Keratinocyte (primary cell): ENCODE data around the gene RTP2. TPM values are rescaled to one million over a fixed set of nuclear protein-coding genes. Genes with fewer than 3 reads are reported as not detected.
A peak's percentile ranks its signal among the peaks of the same experiment; 100 is the strongest.

Experiments
- DNase-seq: peaks from one replicate; pipeline ENCODE4 v3.0.0-alpha.2; 2011; ENCODE audit warnings: low read depth, missing footprints, low spot score
- FAIRE-seq: peaks from 2 replicates; lab custom pipeline; 2011; peaks lifted over from hg19 to GRCh38; lab: Jason Lieb, UNC
- H2AFZ ChIP-seq: 2 replicates; pipeline ENCODE4 v1.6.0; 2012; ENCODE audit warnings: low read length, control low read depth, inconsistent platforms; ENCODE audit not compliant: control insufficient read depth
- H3K27ac ChIP-seq: 2 replicates; pipeline ENCODE4 v1.5.1; 2011; ENCODE audit warnings: low read length; ENCODE audit not compliant: control insufficient read depth, insufficient read depth
- H3K27me3 ChIP-seq: 3 replicates; pipeline ENCODE4 v1.6.0; 2011; ENCODE audit warnings: low read length; ENCODE audit not compliant: control insufficient read depth, insufficient read depth; ENCODE audit errors: extremely low read depth
- H3K36me3 ChIP-seq, 2 experiments: 2 replicates in 1 of 2; 3 replicates in 1 of 2; pipeline ENCODE4 v1.5.1; 2011; ENCODE audit warnings: low read length in 2 of 2, mild to moderate bottlenecking in 1 of 2; ENCODE audit not compliant: control insufficient read depth in 2 of 2, insufficient read depth in 2 of 2; ENCODE audit errors: extremely low read depth in 1 of 2
- H3K4me1 ChIP-seq: 3 replicates; pipeline ENCODE4 v1.5.1; 2011; ENCODE audit warnings: low read length; ENCODE audit not compliant: control insufficient read depth, insufficient read depth; ENCODE audit errors: extremely low read depth
- H3K4me2 ChIP-seq: 3 replicates; pipeline ENCODE4 v1.6.0; 2011; ENCODE audit warnings: low read depth, low read length; ENCODE audit not compliant: control insufficient read depth, insufficient read depth; ENCODE audit errors: extremely low read depth
- H3K4me3 ChIP-seq, 3 experiments: fragments of 200-600 bp in 1 of 3; sonication (generic) in 1 of 3; 2 replicates in 2 of 3; 3 replicates in 1 of 3; pipeline ENCODE4 v1.5.1; 2011 to 2016; ENCODE audit warnings: low read length in 3 of 3, mild to moderate bottlenecking in 3 of 3, control low read depth in 2 of 3, inconsistent platforms in 1 of 3, low read depth in 1 of 3, mixed read lengths in 1 of 3, mixed run types in 1 of 3, moderate library complexity in 1 of 3; ENCODE audit not compliant: control insufficient read depth in 2 of 3, insufficient read depth in 2 of 3; ENCODE audit errors: extremely low read depth in 1 of 3
- H3K79me2 ChIP-seq: 2 replicates; pipeline ENCODE4 v1.6.0; 2012; ENCODE audit warnings: low read length; ENCODE audit not compliant: control insufficient read depth, insufficient read depth
- H3K9ac ChIP-seq: 3 replicates; pipeline ENCODE4 v1.6.0; 2011; ENCODE audit warnings: low read length; ENCODE audit not compliant: control insufficient read depth, insufficient read depth; ENCODE audit errors: extremely low read depth
- H3K9me1 ChIP-seq: 3 replicates; pipeline ENCODE4 v1.6.0; 2011; ENCODE audit warnings: low read length; ENCODE audit not compliant: control insufficient read depth, insufficient read depth; ENCODE audit errors: extremely low read depth
- H3K9me3 ChIP-seq: 2 replicates; pipeline ENCODE4 v1.5.1; 2012; ENCODE audit warnings: low read depth, low read length; ENCODE audit not compliant: control insufficient read depth
- H4K20me1 ChIP-seq: 3 replicates; pipeline ENCODE4 v1.6.0; 2011; ENCODE audit warnings: low read length; ENCODE audit not compliant: control insufficient read depth, insufficient read depth; ENCODE audit errors: extremely low read depth
- CTCF ChIP-seq, 3 experiments: IDR thresholded peaks in 1 of 3; conservative IDR thresholded peaks in 1 of 3; optimal IDR thresholded peaks in 1 of 3; 2 replicates in 2 of 3; 3 replicates in 1 of 3; pipeline versions ENCODE3 to v1.5.1; 2011; ENCODE audit warnings: low read length in 3 of 3, mild to moderate bottlenecking in 3 of 3, moderate library complexity in 2 of 3, control low read depth in 1 of 3, inconsistent platforms in 1 of 3; ENCODE audit not compliant: insufficient read depth in 2 of 3; ENCODE audit errors: extremely low read depth in 1 of 3
- EZH2 ChIP-seq: IDR thresholded peaks from one replicate; pipeline ENCODE4 v1.6.1; 2012; ENCODE audit warnings: inconsistent platforms, mild to moderate bottlenecking, low read length, moderate library complexity
- dilution Hi-C: fragments of 300-500 bp; cut with MboI; formaldehyde crosslinking; loops from one replicate; pipeline ENCODE4 v1.7.0; 2020; ENCODE audit warnings: low sequenced_read_pairs; ENCODE audit not compliant: extremely low pct_ligation_motif_present
- polyA plus RNA-seq, 5 experiments: library from polyadenylated mRNA; depleted of rRNA in 3 of 5; stranded (reverse) in 3 of 5; stranded (forward) in 1 of 5; unstranded in 1 of 5; fragments of >200 nt; gene quantifications; 1 replicate in 1 of 5; 2 replicates in 3 of 5; 3 replicates in 1 of 5; pipeline versions ENCODE4 v1.2.1 to v1.2.3, GENCODE V29; 2011 to 2012; ENCODE audit warnings: missing spikeins in 2 of 5, low read depth in 1 of 5, low replicate concordance in 1 of 5

RTP2 gene
- polyA plus RNA-seq, 1 donor (not counting 4 experiments of a cell fraction or from before 2014, with no cell fraction given), result not detected

- H3K27ac ChIP-seq, result peak overlapping the region; percentile 89
- H3K4me3 ChIP-seq, result peak overlapping the region; percentile 40 to 100 (median 81)
- peak overlapping the region; percentile 43 for H2AFZ ChIP-seq
- no peaks in the 10 kb centered on the region for H3K9me1 ChIP-seq
- no peaks in the 10 kb centered on the region for H3K27me3 ChIP-seq
- H3K4me2 ChIP-seq, result peak overlapping the region; percentile 95
- H3K36me3 ChIP-seq, result peaks cover 5 to 10% of the 10 kb centered on the region in 2 experiments
- H3K9ac ChIP-seq, result peak overlapping the region; percentile 81
- dilution Hi-C loops, result loop anchor here (25.0 kb wide), 1 partner anchor 1200 kb away; no protein-coding TSS in a partner anchor
- no peaks in the 10 kb centered on the region for H3K9me3 ChIP-seq
- DNase-seq (no peak), FAIRE-seq (no peak)
- H3K79me2 ChIP-seq, result peaks cover 24% of the 10 kb centered on the region
- H4K20me1 ChIP-seq, result no peaks in the 10 kb centered on the region
- TF ChIP-seq CTCF (optimal IDR thresholded peaks at IDR 0.05 in 1 of 3, IDR thresholded peaks at IDR 0.05 in 1 of 3, conservative IDR thresholded peaks at IDR 0.05 in 1 of 3; ENCODE audit: extremely low read depth in 1 of 3, insufficient read depth in 2 of 3, low read length in 3 of 3) (no peak), EZH2 (no peak)
- peaks cover 51% of the 10 kb centered on the region for H3K4me1 ChIP-seq
These were observed 34.6 kb upstream of the RTP2 start for GRCh38 chr3:187737006-187737367.

- Histone ChIP-seq H3K9ac (peak overlapping the region; percentile 81), H4K20me1 (no peaks in the 10 kb centered on the region)
These were observed 34.1 kb upstream of the RTP2 start for GRCh38 chr3:187736418-187736871.

More at GRCh38 chr3:187736418-187736871, 34.1 kb upstream of the RTP2 start:
- H2AFZ ChIP-seq, result no peak overlapping the region
- H3K9me1 ChIP-seq, result no peaks in the 10 kb centered on the region
- dilution Hi-C loops, result loop anchor here (25.0 kb wide), 1 partner anchor 1201 kb away; no protein-coding TSS in a partner anchor
- H3K4me2 ChIP-seq, result peak overlapping the region; percentile 95
- H3K36me3 ChIP-seq, result peaks cover 5 to 15% of the 10 kb centered on the region in 2 experiments
- TF ChIP-seq CTCF (optimal IDR thresholded peaks at IDR 0.05 in 1 of 3, IDR thresholded peaks at IDR 0.05 in 1 of 3, conservative IDR thresholded peaks at IDR 0.05 in 1 of 3; ENCODE audit: extremely low read depth in 1 of 3, insufficient read depth in 2 of 3, low read length in 3 of 3), result no peak
- no peak for TF ChIP-seq EZH2
- no peaks in the 10 kb centered on the region for H3K9me3 ChIP-seq
- peaks cover 46% of the 10 kb centered on the region for H3K4me1 ChIP-seq
- peaks cover 19% of the 10 kb centered on the region for H3K79me2 ChIP-seq
- FAIRE-seq (no peak), DNase-seq (no peak)
- peak overlapping the region; percentile 13 for H3K27ac ChIP-seq
- H3K27me3 ChIP-seq, result no peaks in the 10 kb centered on the region
- H3K4me3 ChIP-seq, result peak overlapping the region in 2 of 3 experiments; percentile 17 to 100
